Gastrocnemius medialis (tissue), 4 donors: ENCODE results near the gene SLC25A39. TPM values are rescaled to one million over a fixed set of nuclear protein-coding genes. Genes with fewer than 3 reads are reported as not detected.
"Not testable (repeated sequence)": the region's sequence is repeated elsewhere in the genome, so short reads cannot be mapped to it uniquely, and the experiment has no call there.

Source experiments
- ATAC-seq, 2 donors: fragments of 150-250 bp; one replicate each; pipeline ENCODE4 v1.9.1; 2016
- DNase-seq, 2 donors: peaks; one replicate each; pipeline ENCODE4 v3.0.0-alpha.2; 2019
- H3K27ac ChIP-seq, 4 donors: fragments of 200-600 bp; sonication (generic); 1 replicate in 1 of 4; 2 replicates in 3 of 4; pipeline ENCODE4 v1.5.1; 2016 to 2018; ENCODE audit warnings: mild to moderate bottlenecking in 2 of 4, moderate library complexity in 1 of 4
- H3K27me3 ChIP-seq, 3 donors: fragments of 200-600 bp; sonication (generic) in 2 of 3; 1 replicate in 1 of 3; 2 replicates in 2 of 3; pipeline versions ENCODE4 v1.5.1 to v1.6.0; 2016 to 2019; ENCODE audit warnings: mild to moderate bottlenecking in 1 of 3, moderate library complexity in 1 of 3
- H3K36me3 ChIP-seq, 2 donors: fragments of 200-600 bp; sonication (generic) in 1 of 2; one replicate each; pipeline ENCODE4 v1.5.1; 2017 to 2018
- H3K4me1 ChIP-seq, 2 donors: fragments of 200-600 bp; sonication (generic) in 1 of 2; one replicate each; pipeline ENCODE4 v1.5.1; 2016 to 2017; ENCODE audit warnings: mild to moderate bottlenecking in 2 of 2
- H3K4me3 ChIP-seq, 4 donors: fragments of 200-600 bp; sonication (generic) in 3 of 4; 1 replicate in 1 of 4; 2 replicates in 3 of 4; pipeline ENCODE4 v1.5.1; 2016 to 2019; ENCODE audit warnings: mild to moderate bottlenecking in 2 of 4
- H3K9me3 ChIP-seq, 3 donors: fragments of 200-600 bp; sonication (generic) in 2 of 3; 1 replicate in 1 of 3; 2 replicates in 2 of 3; pipeline ENCODE4 v1.5.1; 2016 to 2019
- CTCF ChIP-seq, 5 experiments: fragments of 450-650 bp in 3 of 5; fragments of 200-600 bp in 2 of 5; sonication (generic) in 2 of 5; IDR thresholded peaks in 4 of 5; conservative IDR thresholded peaks in 1 of 5; 1 replicate in 4 of 5; 2 replicates in 1 of 5; pipeline ENCODE4 v1.5.1; 2016 to 2019; ENCODE audit warnings: antibody characterized with exemption in 5 of 5, mild to moderate bottlenecking in 3 of 5, moderate library complexity in 3 of 5
- POLR2A ChIP-seq, 2 donors: fragments of 450-650 bp; IDR thresholded peaks; one replicate each; pipeline ENCODE4 v1.6.1; 2017; ENCODE audit warnings: antibody characterized with exemption in 2 of 2, mild to moderate bottlenecking in 2 of 2, moderate library complexity in 2 of 2
- in situ Hi-C, 4 donors: fragments of 200-750 bp; cut with MboI; loops; one replicate each; pipeline versions ENCODE4 v1.15.0 to v1.8.0; 2017; ENCODE audit warnings: low sequenced_read_pairs in 4 of 4
- intact Hi-C: fragments of 100-400 bp; cut with DNase I; formaldehyde crosslinking; loops from one replicate; pipeline ENCODE4 v1.15.1; 2023; ENCODE audit warnings: low total_unique reads
- total RNA-seq, 4 donors: library from RNA; depleted of rRNA; stranded (reverse); fragments of >200 nt; gene quantifications; one replicate each; pipeline versions ENCODE4 v1.1.0 to v1.2.3, GENCODE V29; 2016

The SLC25A39 gene
- total RNA-seq, 4 donors from 2014 or later, result 36.7 to 44.2 (median 38.4) TPM

DNA sequence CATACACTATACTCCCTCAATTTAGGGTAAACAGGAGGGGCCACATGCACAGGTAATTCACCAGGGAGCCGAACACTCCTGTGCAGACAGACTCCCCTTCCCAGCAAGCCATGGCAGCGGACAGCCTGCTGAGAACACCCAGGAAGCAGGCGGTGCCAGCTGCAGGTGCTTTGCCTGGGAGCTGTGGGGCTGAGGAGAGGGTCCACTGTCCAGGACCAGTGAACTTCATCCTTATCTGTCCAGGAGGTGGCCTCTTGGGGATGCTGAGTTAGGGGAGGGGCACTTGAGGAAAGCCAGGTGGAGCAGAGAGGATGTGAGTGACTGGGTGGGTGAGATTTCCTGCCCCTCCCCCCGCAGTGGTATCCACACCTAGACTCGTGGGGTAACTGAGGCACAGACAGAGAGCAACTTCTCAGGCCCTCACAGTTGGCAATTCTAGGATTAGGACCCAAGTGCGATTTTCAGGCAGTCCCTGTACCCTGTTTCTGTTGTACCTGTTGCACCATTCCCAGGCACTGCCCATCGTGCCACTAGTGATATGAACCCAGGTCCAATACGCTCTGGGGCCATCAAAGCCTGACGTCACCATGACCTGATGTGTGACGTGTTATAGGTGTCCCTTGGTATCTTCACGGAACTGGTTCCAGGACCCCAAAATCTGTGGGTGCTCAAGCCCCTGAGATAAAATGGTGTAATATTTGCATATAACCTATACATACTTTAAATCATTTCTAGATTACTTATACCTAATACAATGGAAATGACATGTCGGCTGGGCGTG lies 21.6 kb upstream of the SLC25A39 start:
- intact Hi-C loops (loop anchor here (5.0 kb wide), 1 partner anchor 134 kb away; no protein-coding TSS in a partner anchor), in situ Hi-C loops (no loop called here)
- TF ChIP-seq POLR2A (IDR thresholded peaks at IDR 0.05), result no peak
- no peak for TF ChIP-seq CTCF (IDR thresholded peaks at IDR 0.05 in 4 of 5, conservative IDR thresholded peaks at IDR 0.05 in 1 of 5)
- Histone ChIP-seq H3K27me3 (no peaks in the 10 kb centered on the region), H3K36me3 (peaks cover 0 to 16% of the 10 kb centered on the region in 2 donors), H3K4me1 (peaks cover 7 to 8% of the 10 kb centered on the region in 2 donors), H3K4me3 (peak overlapping the region; percentile 73 to 87 (median 78)), H3K27ac (peak overlapping the region; percentile 83 to 93 (median 84)), H3K9me3 (no peaks in the 10 kb centered on the region)
- no peak for ATAC-seq
- no peak for DNase-seq

DNA sequence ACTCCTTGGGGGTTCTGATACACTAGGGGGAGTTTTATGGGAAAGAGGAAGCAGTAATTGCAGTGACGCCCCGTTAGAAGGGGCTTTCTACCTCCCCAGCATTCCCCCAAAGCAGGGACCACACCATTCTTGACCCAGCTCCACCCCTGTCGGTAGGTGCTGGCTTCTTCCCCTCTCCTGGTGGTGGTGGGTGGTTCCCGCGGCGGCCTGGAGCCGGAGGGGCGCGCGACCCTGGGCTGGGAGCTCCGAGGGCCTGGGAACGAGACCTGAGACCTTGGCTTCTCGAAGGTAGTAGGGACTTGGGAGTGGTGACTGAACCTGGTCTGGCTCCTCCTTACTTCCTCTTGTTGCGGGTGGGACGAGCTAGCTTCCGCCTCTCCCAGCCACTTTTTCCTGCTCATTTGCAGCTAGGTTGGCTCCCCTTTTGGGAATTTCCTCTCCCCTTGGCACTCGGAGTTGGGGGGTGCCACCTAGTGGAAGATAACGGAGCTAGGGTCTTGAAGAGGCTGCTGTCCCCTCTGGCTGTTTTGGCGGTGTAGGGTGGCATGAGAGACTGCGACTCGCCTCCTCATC lies 20.9 kb upstream of the SLC25A39 start:
- peak overlapping the region; percentile 83 to 93 (median 84) for H3K27ac ChIP-seq
- intact Hi-C loops, result loop anchor here (2.0 to 5.0 kb wide), 2 partner anchors 21 to 133 kb away; partner anchors contain the start of gene SLC25A39
- DNase-seq (peak; percentile 28 to 52), ATAC-seq (peak; percentile 17 to 25)
- H3K4me1 ChIP-seq, result peaks cover 7 to 8% of the 10 kb centered on the region in 2 donors
- peaks cover 0 to 9% of the 10 kb centered on the region in 2 donors for H3K36me3 ChIP-seq
- peak in 1 of 2 donors; percentile 4 for TF ChIP-seq POLR2A (IDR thresholded peaks at IDR 0.05)
- TF ChIP-seq CTCF (IDR thresholded peaks at IDR 0.05 in 4 of 5, conservative IDR thresholded peaks at IDR 0.05 in 1 of 5), result peak in 3 of 5 experiments; percentile 24 to 64 (median 37)
- no peaks in the 10 kb centered on the region for H3K9me3 ChIP-seq
- no peaks in the 10 kb centered on the region for H3K27me3 ChIP-seq
- peak overlapping the region; percentile 73 to 87 (median 78) for H3K4me3 ChIP-seq
- in situ Hi-C loops, result no loop called here

DNA sequence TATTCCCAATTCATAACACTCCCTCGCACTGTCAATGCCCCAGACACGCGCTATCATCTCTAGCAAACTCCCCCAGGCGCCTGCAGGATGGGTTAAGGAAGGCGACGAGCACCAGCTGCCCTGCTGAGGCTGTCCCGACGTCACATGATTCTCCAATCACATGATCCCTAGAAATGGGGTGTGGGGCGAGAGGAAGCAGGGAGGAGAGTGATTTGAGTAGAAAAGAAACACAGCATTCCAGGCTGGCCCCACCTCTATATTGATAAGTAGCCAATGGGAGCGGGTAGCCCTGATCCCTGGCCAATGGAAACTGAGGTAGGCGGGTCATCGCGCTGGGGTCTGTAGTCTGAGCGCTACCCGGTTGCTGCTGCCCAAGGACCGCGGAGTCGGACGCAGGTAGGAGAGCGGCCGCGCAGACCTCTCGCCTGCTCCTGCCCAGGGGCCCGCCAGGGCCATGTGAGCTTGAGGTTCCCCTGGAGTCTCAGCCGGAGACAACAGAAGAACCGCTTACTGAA lies 20.4 kb upstream of the SLC25A39 start, which contains the start of gene GRN:
GRN (plus strand) TSS at position 364 of the 515 bp plus-strand sequence. CDS start 3,863 bp downstream, outside the sequence.
- Histone ChIP-seq H3K4me3 (peak within 1 kb of the TSS; percentile 73 to 87 (median 78)), H3K9me3 (no peaks in the 10 kb centered on the region), H3K4me1 (peaks cover 7 to 8% of the 10 kb centered on the region in 2 donors), H3K27me3 (no peaks in the 10 kb centered on the region), H3K27ac (peak within 1 kb of the TSS; percentile 83 to 93 (median 84)), H3K36me3 (peaks cover 0 to 3% of the 10 kb centered on the region in 2 donors)
- no peak for TF ChIP-seq CTCF (IDR thresholded peaks at IDR 0.05 in 4 of 5, conservative IDR thresholded peaks at IDR 0.05 in 1 of 5)
- peak; percentile 67 to 84 for TF ChIP-seq POLR2A (IDR thresholded peaks at IDR 0.05)
- intact Hi-C loops (loop anchor here (2.0 to 5.0 kb wide), 2 partner anchors 20 to 133 kb away; partner anchors contain the start of gene SLC25A39), in situ Hi-C loops (no loop called here)
- DNase-seq (peak; percentile 94 to 95), ATAC-seq (peak; percentile 99 to 100)

DNA sequence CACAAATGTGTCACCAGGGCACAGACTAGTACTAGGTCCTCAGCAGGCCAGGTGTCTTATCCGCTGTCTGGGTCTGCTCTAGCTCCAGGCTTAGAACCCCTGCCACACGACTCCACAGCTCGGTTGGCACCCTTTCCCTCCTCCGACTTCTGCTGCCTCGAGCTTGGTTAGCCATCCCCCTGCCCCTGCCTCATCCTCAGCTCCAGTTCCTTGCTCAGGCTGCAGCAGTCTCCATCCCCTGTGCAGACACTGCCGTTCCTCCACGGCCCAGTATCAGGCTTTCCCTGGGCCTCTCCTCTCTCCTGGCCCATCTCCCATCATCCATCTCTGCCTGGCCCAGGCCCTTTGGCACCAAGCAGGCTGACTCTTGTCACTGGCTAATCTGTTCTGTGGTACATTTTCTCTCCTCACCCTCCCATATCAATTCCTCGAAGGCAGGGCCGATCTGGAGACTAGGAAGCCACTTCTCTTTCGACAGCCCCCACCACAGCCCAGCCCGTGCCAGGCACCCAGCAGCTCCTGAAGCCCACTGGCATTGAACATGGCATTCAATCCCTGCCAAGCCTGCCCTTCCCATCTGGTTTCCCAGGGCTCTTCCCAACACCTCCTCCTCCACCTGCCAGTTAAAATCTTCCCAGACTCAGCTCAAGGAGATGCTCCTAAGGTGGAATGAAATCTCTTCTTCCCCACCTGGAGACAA lies 19.0 kb upstream of the SLC25A39 start:
- in situ Hi-C loops (no loop called here), intact Hi-C loops (loop anchor here (2.0 kb wide), 2 partner anchors 19 to 45 kb away; partner anchors contain the start of gene SLC25A39)
- H3K4me1 ChIP-seq, result peaks cover 7 to 8% of the 10 kb centered on the region in 2 donors
- H3K4me3 ChIP-seq, result no peak overlapping the region
- H3K27me3 ChIP-seq, result no peaks in the 10 kb centered on the region
- no peak for ATAC-seq
- DNase-seq, result no peak
- no peak for TF ChIP-seq POLR2A (IDR thresholded peaks at IDR 0.05)
- TF ChIP-seq CTCF (IDR thresholded peaks at IDR 0.05 in 4 of 5, conservative IDR thresholded peaks at IDR 0.05 in 1 of 5), result no peak
- no peaks in the 10 kb centered on the region for H3K9me3 ChIP-seq
- H3K27ac ChIP-seq, result no peak overlapping the region
- H3K36me3 ChIP-seq, result no peaks in the 10 kb centered on the region

- H3K27ac ChIP-seq, H3K4me3 ChIP-seq, DNase-seq, H3K27me3 ChIP-seq, H3K4me1 ChIP-seq, H3K9me3 ChIP-seq, intact Hi-C loops, ATAC-seq, H3K36me3 ChIP-seq, in situ Hi-C loops: not testable (repeated sequence)
These were observed 15.9 kb upstream of the SLC25A39 start for GRCh38 chr17:44340553-44340952.
